NCI-H1105 (cell line): ENCODE data around the gene MRGPRE.

Experiments used
- DNase-seq: peaks from one replicate; lab custom pipeline; 2025; lab: John Stamatoyannopoulos, UW

MRGPRE gene

DNA sequence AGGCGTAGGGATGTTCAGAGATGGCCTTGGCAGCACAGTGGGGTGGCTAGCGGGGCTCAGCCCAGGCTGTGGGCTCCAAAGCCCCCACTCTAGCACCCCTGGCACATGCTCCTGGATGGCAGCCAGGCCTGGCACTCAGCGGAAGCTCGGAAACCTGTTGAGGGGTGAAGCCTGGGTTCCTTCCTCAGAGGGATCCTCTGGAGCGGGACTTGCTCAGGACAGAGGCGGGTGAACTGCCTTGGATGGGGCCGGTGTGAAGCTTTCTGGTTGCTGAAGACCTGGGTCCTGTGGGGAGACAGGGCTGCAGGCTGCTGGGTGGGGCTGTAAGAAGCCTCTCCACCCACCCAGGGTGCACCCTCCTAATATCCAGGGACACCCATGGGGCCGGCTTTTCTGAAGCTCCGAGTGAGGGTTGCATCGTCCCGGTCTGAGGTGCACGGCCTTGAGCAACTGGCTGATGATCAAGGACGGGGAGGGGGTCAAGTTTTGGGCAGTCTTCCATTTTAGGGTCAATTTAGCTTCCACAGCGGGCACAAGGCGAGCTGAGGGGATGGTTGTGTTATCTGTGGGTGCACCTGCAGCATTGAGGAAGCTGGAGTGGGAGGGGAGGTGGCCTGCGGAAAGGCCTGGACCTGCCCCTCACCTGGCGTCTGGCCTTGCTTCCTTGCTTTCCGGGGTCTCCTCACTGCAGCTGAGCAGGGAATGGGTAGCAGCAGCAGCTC lies 5.2 kb downstream of the MRGPRE start:
- no peak for DNase-seq

DNA sequence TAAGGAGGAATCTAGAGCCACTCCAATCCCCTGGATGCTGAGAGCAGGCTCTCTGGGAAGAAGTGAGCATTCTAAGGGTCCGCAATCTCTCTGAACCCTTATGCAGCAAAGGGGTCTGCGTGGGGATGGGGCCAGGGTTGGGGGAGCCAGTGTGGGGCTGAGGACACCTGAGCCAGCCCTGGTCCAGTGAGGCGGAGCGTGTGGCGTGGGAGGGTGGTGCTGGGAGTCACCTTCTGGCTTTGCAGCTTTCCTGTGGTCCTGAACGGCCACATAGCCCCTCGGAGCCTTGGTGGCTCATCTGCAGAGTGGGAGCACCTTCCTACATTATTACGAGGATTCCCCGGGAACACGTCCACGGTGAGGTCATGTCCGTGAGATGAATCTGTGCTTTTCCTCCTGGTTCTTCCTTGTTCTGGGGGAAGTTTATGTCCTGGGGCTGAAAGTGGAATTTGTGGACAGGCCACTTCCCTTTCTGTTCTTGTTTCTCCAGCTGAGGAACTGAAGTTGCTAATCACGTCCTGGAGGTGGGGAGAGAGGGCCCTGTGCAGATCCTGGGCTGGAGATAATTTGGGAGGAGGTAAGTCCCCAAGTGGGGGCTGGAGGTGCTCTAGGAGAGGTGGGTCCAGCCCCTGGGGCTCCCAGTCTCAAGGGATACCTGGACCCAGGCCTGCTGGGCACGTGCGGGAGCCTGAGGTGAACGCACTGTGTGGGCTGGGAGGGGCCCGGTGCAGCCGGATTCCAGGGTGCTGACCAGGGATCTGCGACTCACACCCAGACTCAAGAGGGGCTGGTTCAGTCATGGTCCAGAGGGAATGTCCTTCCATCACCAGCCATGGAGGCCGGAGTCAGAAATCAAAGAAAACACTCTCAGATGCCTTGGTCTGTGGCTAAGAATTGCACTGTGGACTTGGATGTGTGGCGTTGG lies 6.1 kb downstream of the MRGPRE start:
- DNase-seq, result no peak

DNA sequence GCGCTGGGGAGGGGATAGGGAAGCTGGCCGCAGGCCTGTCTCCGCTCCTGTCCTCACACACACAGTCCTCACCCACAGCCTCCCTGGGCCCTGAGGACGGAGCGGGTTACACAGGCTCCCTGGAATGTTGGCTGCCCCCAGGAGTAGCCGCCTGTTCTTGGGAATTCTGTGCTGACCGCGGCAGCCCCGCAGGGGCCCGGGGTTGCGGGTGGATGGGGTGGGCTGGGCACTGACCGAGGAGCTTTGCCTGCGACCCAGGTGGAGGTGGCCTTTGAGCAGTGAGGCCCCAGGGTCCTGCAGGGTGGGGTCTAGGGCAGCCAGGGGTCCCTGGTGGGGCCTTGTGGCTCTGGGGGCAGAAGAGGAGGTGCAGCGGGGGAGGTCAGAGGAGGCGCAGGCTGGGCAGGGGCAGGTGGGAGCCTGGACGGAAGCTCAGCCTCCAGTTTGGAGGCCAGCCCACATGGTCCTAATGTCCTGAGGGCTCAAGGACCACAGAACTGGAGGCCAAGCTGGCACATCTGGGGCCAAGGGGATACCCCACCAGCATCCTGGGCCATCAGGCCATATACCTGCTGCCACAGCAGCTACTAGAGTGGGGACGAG lies 7.0 kb downstream of the MRGPRE start:
- DNase-seq, result no peak

DNA sequence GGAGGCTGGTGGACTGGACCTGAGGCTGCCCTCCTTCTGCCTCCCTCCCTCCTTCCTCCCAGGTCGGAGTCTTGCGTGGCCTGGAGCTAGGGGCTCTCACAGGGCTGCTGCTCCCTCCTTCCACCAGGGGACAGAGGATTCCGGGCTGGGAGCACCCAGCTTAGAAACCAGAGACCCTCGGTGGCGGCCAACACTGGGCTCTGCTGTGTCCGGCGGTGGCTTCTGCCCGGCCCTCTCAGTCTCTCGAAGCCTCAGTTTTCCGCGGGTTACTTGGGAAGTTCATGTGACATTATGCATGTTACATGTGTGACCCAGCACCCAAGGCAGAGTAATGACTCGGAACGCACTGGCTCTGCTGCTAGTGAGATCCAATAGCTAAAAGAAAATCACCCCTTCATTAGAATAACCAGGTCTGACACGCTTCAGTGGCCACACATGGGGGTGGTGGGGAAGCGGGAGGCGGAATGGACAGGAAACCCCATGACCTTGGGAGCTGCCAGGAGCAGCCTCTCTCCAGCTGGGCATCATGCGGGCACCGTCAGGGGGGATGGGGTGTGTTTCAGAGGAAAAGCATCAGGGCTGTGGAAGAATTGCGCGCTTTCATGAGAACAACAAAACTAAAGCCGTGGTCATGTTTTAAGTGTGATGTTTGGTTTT lies 7.7 kb downstream of the MRGPRE start:
- no peak for DNase-seq

DNA sequence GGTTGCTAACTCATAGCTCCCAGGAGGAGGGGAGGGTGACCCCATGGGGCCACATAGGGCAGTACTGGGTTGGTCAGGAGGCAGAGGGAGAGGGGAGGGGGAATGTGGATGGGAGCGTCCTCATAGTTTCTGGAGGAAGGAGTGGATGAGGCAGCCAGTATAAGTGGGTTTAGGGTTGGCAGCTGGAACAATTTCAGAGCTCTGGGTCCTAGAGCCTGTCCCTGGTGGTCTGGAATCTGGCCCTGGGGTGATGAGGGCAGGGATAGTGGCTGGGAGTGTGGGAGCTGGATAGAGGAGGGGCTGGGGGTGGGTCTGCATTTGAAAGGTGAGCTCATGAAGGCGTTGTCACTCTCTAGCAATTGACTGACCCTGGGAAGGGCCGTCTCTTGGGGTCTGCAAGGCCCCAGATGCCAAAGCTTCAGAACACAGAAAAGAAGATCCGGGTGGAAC lies 8.3 kb downstream of the MRGPRE start:
- no peak for DNase-seq

DNA sequence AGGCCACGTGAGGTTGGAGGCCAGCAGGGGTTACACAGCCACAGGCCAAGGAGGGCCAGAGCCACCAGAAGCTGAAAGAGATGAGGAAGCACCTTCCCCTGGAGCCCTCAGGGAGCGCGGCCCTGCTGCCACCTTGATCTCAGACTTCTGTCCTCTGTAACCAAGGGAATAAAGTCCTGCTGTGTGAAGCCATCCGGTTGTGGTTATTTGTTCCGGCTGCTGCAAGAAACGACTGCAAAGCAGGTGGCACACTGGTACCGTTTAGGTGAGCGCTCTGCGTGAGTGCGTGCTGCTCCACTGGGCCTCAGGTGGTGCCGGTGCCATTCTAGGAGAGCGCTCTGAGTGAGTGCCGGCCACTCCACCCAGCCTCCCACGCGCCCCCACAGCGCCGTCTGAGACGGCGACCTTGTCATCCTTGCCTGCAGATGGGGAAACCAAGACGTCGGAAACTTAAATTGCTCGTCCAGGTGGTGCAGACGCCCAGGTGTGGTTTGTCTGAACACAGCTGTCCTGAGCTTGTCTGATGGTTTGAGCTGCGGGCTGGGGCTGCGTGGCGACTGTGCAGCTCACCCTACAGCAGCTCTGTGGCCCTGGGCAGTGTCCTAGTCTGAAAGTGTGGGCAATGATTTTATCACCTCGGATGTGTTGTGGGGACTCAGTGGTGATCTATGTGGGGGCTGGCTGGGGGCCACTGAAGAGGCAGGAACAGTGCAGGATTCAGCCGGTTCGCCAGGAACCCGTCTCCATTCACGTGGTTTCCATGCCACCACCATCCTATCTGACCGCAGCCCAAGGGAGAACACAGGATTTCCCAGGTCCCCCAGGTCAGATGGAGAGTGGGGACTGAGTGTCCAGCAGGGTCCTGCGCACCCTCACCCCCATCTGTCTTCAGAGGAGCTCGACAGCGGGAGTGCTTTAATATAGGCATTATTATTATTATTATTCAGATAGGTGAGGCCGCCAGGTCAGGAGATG lies 9.0 kb downstream of the MRGPRE start:
- no peak for DNase-seq

DNA sequence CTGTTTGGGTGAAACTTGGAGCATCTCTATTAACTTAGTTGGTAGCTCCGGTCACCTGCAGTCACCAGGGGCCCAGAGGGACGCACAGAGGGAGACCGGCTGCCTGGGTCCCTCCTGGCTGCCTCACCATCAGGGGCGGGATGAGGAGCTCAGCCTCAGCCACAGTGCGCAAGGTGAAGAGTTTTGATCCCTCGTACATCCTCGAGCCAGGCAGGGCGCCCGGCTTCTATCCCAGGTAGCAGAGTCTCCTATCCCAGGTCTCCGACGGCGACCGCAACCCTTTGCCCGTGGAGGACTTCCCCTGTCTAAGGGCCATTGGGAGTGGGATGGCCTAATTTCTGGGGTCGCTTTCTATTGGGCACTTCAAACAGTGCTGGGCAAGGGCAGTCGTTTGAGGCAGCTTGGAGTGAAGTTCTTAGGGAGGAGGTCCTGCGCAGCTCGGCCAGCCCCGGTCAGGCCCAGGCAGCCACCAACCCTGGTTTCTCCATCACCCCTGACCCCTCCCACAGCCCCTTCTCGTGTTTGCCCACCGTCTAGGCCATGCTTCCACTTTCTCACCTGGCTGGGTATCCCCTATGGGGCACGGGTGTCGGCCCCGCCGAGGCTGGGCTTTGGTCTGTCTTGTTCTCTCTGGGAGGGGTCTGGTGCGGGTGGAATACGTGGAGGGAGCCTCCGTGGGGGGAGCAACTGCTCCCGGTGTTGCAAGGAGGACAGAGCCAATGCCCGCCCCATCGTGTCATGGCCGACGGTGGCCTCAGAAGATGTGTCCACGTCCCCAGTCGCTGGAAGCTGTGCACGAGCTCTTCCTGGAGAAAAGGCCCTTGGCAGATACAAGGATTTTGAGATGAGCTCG lies 10.0 kb downstream of the MRGPRE start:
- no peak for DNase-seq

DNA sequence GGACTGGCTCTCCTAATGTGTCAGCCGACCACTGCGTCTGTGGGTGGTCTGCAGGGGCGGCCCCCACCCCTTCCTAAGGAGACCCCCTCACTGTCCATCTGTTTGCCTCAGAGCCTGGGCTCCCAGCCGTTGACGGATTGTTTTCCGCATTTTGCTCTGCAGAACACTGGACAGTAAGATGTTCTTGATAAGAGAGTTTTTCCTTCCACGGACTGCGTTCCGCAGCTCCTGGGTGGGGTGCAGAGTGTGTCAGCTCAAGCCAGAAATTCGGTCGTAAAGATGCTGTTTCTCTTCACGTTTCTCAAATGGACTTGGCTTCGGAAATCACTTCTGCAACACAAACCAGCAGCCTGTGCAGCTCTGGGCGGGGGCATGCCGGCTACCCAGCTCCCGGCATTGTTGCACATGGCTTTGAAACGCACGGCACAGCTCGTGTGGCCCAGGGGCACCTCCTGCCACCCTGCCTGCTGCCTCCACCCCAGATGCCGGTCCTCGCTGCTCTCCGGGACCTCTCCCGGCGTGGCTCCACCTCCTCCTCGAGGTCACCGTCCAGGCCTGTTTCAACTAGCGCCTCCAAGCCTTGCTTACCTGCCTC lies 10.7 kb downstream of the MRGPRE start:
- DNase-seq, result no peak

DNA sequence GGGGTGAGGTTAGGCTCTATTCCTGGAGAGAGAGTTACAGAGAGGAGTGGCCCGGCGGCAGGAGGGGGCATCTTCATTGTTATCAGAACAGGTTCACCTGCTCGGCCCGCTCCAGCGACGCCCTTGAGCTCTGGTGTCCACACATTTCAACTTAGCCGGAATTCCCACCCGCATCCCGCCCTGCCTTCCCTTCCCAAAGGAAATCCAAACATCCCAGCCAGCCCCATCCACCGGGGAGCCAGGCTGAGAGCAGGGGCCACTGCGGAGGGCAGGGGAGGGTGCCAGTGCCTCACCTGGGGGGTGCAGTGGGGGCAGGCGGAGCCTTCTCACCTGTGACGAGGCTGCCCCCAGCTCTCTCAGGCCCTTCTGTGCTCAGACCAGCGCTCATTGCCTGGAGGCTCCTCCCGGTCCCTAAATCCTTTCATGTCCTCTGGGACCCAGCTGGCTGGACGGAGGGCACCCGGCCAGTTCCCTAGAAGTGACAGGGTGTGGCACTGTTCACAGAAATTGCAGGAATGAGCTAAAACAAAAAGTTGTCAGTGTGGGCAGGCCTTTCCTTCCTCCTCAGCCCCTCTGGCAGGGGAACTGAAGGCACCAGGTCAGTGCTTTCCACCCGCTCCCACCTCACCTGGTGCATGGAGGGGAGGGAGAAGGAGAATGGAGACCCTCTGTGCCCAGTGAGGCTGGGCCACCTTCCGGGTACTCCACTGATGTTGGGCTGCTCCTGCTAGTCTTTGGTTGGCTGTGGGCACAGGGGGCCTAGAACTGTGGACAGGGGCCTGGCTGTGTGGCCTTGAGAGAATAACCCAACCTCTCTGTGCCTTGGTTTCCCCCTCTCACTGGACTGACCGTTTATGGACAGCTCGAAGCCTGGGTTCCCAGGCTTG lies 11.5 kb downstream of the MRGPRE start:
- no peak for DNase-seq

DNA sequence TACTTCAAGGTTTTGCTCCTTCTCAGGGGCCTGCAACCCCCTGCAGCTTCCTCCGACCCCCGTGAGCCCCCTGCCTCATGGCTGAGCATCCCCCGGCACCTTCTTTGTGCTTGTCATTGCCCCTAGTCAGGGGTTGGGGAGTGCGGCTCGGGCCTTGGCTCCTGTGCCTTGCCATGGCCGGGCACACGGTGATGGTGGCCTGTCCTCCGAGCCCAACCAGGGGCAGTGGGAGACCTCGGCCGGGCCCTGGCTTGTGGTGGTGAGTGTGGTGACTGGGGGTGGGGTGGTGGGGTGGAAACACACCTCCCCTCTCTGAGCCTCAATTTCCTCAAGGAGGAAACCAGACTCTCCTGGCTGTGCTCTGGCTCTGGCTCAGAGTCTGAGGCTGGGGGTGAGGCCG lies 12.1 kb downstream of the MRGPRE start:
- no peak for DNase-seq

DNA sequence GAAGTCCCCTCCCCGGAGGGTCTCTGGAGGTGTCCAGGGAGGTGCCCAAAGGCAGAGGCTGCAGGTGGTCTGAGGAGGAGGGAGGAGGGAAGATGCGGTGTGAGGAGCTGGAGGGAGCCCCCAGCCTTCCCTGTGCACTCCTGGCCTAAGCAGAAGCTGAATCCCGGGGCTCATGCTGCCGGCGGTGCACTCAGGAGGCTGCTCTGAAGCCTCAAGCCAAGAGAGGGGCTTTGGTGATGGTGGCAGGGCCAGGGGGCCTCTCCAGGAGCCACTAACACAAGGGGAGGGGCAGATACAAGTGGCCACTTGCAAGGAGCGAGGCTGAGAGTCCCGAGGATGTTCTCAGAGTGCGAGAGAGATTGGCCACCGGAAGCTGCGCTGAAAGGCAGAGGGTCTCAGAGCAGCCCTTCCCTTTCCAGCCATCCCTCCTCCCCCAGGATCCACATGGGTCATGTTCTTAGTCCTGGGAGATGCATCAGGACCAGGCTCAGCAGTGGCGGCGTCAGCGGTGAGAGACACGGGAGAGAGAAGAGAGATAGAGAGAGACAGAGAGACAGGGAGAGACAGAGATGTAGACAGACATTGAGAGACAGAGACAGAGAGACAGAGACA lies 12.8 kb downstream of the MRGPRE start:
- no peak for DNase-seq

DNA sequence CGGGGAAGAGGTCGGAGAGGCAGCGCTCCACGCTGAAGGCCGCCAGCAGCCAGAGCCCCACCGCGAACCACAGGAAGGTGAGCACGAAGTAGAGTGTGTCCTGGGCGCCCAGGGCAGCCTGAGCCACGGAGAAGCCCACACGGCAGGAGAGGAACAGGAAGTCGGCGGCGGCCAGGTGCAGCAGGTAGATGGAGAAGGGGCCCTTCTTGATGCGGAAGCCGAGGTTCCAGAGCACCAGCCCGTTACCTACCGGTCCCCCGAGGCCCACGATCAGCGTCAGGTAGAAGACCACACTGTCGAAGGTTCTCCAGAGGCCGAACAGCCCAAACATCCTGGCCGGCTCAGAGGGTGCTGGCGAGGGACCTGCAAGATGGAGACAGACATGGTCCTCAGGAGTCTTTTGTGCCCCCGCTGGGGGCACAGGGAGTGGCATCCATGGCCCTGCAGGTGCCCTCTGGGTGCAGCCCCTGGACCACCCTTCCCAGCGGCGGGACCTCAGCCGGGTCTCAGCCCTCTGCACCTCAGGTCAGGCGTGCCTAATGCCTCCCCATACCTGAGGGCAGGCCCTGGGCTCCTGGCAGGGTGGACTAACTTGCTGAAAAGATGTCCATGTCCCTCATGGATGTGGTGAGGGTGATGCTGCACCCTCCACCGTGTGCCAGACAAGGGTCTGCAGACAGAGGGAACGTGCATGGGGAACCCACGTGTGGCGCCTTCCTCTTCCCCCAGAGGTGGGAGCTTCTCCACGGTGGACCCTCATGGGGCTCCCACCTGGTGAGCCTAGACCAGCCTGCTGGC lies 13.5 kb downstream of the MRGPRE start, which contains the start of gene MRGPRG:
MRGPRG (minus strand) TSS at position 331 of the 798 bp plus-strand sequence; CDS start at position 331, 0 bp downstream.
- DNase-seq, result no peak

DNA sequence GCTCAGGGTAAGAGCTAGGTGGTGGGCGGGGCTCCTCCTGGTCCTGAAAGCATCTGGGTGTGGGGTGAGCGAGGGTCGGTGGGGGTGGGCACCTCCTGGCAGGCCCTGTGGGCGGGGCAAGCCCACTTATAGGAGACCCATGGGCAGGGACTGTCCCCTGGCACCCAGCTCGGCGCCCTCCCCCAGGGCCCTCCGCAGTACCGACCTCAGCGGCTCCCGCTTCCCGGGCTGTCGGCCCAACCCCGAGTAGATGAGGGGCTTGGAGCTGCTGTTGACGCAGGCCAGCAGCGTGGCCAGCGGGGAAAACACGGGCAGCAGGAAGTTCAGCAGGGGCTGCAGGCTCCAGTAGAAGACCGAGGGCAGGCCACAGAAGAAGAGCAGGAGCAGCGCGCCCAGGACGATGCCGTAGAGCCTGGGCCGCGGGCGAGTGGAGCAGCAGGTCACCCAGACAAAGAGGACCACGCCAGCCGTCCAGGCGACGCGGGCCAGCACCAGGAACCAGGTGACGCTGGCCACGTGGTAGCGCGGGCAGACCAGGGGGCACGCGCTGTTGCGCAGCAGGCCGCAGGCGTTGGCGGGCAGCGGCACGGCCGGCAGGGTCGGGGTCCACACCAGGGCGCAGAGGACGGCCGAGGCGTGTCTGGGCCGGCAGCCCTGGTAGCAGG lies 14.3 kb downstream of the MRGPRE start:
- no peak for DNase-seq

DNA sequence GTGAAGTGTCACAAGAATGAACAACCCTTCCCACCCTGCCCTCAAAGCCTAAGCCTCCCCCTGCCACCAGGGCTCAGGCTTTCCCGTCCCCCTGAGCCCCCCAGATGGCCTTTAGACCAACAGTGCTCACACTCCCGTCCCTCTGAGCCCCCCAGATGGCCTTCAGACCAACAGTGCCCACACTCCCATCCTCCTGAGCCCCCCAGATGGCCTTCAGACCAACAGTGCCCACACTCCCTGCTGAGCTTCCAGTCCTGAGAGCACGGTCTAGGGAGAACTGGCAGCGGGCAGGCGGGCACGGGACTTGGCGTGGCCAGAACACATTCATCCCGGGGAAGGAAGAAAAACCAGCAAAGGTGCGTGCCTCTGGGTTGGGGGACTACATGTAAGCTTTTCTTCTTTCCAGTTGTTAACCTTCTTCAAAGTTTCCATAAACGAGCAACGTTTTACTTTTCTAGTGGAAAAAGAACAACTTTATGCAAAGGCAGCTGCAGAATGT lies 16.1 kb downstream of the MRGPRE start:
- DNase-seq, result no peak

DNA sequence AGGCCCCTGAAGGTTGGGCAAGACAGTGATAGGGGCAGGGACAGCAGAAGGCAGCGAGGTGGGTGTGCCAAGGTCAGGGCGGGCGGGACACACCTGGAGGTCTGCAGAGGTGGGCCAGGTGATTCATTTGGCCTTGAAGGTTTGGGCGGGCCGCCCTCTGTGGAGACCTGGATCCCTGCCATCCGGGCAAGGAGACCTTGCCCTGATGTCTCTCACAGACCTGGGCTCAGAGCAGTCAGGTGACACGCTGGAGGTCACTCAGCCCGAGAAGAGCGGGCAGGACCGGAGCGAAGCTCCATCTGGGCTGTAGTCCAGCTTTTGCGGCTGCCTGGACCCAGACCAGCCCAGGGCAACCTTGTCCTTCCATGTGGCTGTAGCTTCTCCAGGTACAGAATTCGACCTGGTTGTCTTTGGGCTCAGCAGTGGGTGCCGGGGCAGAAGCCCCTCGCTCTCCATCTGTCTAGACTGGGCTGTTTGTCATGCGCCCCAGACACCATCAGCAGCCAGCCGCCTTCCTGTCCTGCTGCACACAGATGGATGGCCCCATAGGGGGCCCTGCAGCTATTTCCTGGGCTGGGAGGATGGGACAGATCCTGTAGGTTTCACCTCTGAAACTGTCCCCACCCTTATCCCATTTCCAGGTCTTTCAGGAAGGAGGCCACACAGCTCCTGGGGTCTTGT lies 16.7 kb downstream of the MRGPRE start:
- no peak for DNase-seq

DNA sequence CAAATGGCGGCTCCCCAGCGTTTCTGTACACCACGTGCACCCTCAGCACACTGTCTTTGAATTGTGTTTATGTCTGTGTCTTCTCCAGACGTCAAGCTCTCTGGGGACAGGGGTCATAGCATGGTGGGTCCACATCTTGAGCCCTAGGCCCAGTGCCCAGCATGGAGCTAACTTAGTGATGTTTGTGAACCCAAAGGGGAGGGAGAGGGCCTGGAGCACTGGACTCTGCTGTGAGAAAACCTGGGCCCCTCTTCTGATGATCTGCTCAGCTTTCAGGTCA lies 17.9 kb downstream of the MRGPRE start:
- DNase-seq, result no peak
